Hepatic stellate cell (primary cell): Measurements from ENCODE around the gene DYNC1I2.
"Not testable (repeated sequence)": the region's sequence is repeated elsewhere in the genome, so short reads cannot be mapped to it uniquely, and the experiment has no call there.

Experiments used
- DNase-seq: peaks from one replicate; pipeline ENCODE4 v3.0.0; 2011; ENCODE audit warnings: low spot score

Gene DYNC1I2

GRCh38 chr2:171712051-171712450 is 24.8 kb downstream of the DYNC1I2 start:
- peak; percentile 41 for DNase-seq

- DNase-seq, result no peak
Observed at GRCh38 chr2:171718720-171719119, 31.5 kb downstream of the DYNC1I2 start.

- no peak for DNase-seq
Observed at GRCh38 chr2:171719660-171720059, 32.4 kb downstream of the DYNC1I2 start.

GRCh38 chr2:171723716-171724683 is 36.7 kb downstream of the DYNC1I2 start:
- DNase-seq, result no peak

- no peak for DNase-seq
Observed at GRCh38 chr2:171726847-171727450, 39.7 kb downstream of the DYNC1I2 start.

- DNase-seq, result no peak
Observed at GRCh38 chr2:171728989-171729951, 42.0 kb downstream of the DYNC1I2 start.

- DNase-seq, result no peak
Observed at GRCh38 chr2:171729952-171730317, 42.7 kb downstream of the DYNC1I2 start.

GRCh38 chr2:171735991-171736710 is 48.9 kb downstream of the DYNC1I2 start:
- DNase-seq, result no peak

GRCh38 chr2:171741189-171741588 is 53.9 kb downstream of the DYNC1I2 start:
- DNase-seq, result no peak

GRCh38 chr2:171742760-171743159 is 55.5 kb downstream of the DYNC1I2 start:
- DNase-seq, result no peak

- no peak for DNase-seq
Observed at GRCh38 chr2:171745141-171745540, 57.9 kb downstream of the DYNC1I2 start.

GRCh38 chr2:171745806-171746205 is 58.5 kb downstream of the DYNC1I2 start:
- DNase-seq, result no peak

- DNase-seq, result no peak
Observed at GRCh38 chr2:171747371-171747770, 60.1 kb downstream of the DYNC1I2 start.

- peak; percentile 27 for DNase-seq
Observed at GRCh38 chr2:171754254-171754939, 67.1 kb downstream of the DYNC1I2 start.

GRCh38 chr2:171758762-171759161 is 71.5 kb downstream of the DYNC1I2 start:
- DNase-seq, result not testable (repeated sequence)

- not testable (repeated sequence) for DNase-seq
Observed at GRCh38 chr2:171761176-171761575, 73.9 kb downstream of the DYNC1I2 start.

GRCh38 chr2:171762879-171763573 is 75.8 kb downstream of the DYNC1I2 start:
- DNase-seq, result peak; percentile 53

GRCh38 chr2:171763602-171764001 is 76.3 kb downstream of the DYNC1I2 start:
- no peak for DNase-seq

GRCh38 chr2:171771463-171771862 is 84.2 kb downstream of the DYNC1I2 start:
- no peak for DNase-seq

GRCh38 chr2:171772373-171772772 is 85.1 kb downstream of the DYNC1I2 start:
- no peak for DNase-seq
